CD8-positive, alpha-beta memory T cell (primary cell): ENCODE results near the gene FBXO39. TPM values are rescaled to one million over a fixed set of nuclear protein-coding genes. Genes with fewer than 3 reads are reported as not detected.
"Not testable (repeated sequence)": the region's sequence is repeated elsewhere in the genome, so short reads cannot be mapped to it uniquely, and the experiment has no call there.

Experiments used
- CTCF ChIA-PET: fragments of 350-600 bp; sonication (Branson Sonifier 250); formaldehyde crosslinking; loops from one replicate; lab custom pipeline; 2021; ENCODE audit warnings: antibody characterized with exemption; lab: Charles Lee
- POLR2A ChIA-PET: fragments of 350-600 bp; sonication (Branson Sonifier 250); formaldehyde crosslinking; loops from one replicate; lab custom pipeline; 2021; ENCODE audit warnings: antibody characterized with exemption; lab: Charles Lee
- DNase-seq, 5 donors: peaks; one replicate each; pipeline versions ENCODE4 v3.0.0 to v3.0.0-alpha.2; 2020 to 2022; ENCODE audit warnings: mixed read lengths in 1 of 5
- H3K27ac ChIP-seq: one replicate; pipeline ENCODE4 v1.7.0; 2013; ENCODE audit warnings: low read depth, mild to moderate bottlenecking, low read length, moderate library complexity
- H3K27me3 ChIP-seq: 2 replicates; pipeline ENCODE4 v1.7.0; 2013; ENCODE audit warnings: low read length, mild to moderate bottlenecking; ENCODE audit not compliant: insufficient read depth, poor library complexity, severe bottlenecking
- H3K36me3 ChIP-seq: 2 replicates; pipeline ENCODE4 v1.7.0; 2013; ENCODE audit warnings: mild to moderate bottlenecking, low read length, moderate library complexity; ENCODE audit not compliant: insufficient read depth
- H3K4me1 ChIP-seq: 2 replicates; pipeline ENCODE4 v1.7.0; 2013; ENCODE audit warnings: mild to moderate bottlenecking, low read length, moderate library complexity; ENCODE audit not compliant: insufficient read depth
- H3K4me3 ChIP-seq: 2 replicates; pipeline ENCODE4 v1.7.0; 2013; ENCODE audit warnings: mild to moderate bottlenecking, low read length
- H3K9me3 ChIP-seq: 2 replicates; pipeline ENCODE4 v1.7.0; 2013; ENCODE audit warnings: mild to moderate bottlenecking, low read length
- H3K27ac Mint-ChIP-seq, 8 donors: one replicate each; pipeline ENCODE4 v1.8.0; 2020 to 2021; ENCODE audit warnings: mixed read lengths in 8 of 8, mild to moderate bottlenecking in 6 of 8, inconsistent platforms in 3 of 8, moderate library complexity in 3 of 8
- H3K27me3 Mint-ChIP-seq, 2 donors: one replicate each; pipeline ENCODE4 v1.8.0; 2020 to 2021; ENCODE audit warnings: mixed read lengths in 2 of 2, mild to moderate bottlenecking in 1 of 2, moderate library complexity in 1 of 2
- H3K36me3 Mint-ChIP-seq, 3 donors: one replicate each; pipeline ENCODE4 v1.8.0; 2020 to 2021; ENCODE audit warnings: mixed read lengths in 3 of 3, inconsistent platforms in 1 of 3, mild to moderate bottlenecking in 1 of 3
- H3K4me1 Mint-ChIP-seq, 3 donors: one replicate each; pipeline ENCODE4 v1.8.0; 2020 to 2021; ENCODE audit warnings: mixed read lengths in 3 of 3, inconsistent platforms in 1 of 3, mild to moderate bottlenecking in 1 of 3
- H3K4me3 Mint-ChIP-seq, 7 donors: one replicate each; pipeline ENCODE4 v1.8.0; 2020 to 2021; ENCODE audit warnings: mixed read lengths in 7 of 7, mild to moderate bottlenecking in 6 of 7, moderate library complexity in 4 of 7, inconsistent platforms in 2 of 7
- H3K9me3 Mint-ChIP-seq, 5 donors: one replicate each; pipeline ENCODE4 v1.8.0; 2020 to 2022; ENCODE audit warnings: mixed read lengths in 5 of 5, mild to moderate bottlenecking in 3 of 5, moderate library complexity in 2 of 5, inconsistent platforms in 1 of 5
- polyA plus RNA-seq: library from polyadenylated mRNA; unstranded; fragments of 300-500 nt; fragmentation: Illumina TruSeq; gene quantifications from one replicate; pipeline ENCODE4 v1.2.3, GENCODE V29; 2021
- total RNA-seq, 2 experiments: library from RNA; stranded (reverse); gene quantifications; one replicate each; pipeline ENCODE4 v1.2.3, GENCODE V29; 2021

The FBXO39 gene
- total and polyA plus RNA-seq, 3 experiments from 2014 or later: not detected

DNA sequence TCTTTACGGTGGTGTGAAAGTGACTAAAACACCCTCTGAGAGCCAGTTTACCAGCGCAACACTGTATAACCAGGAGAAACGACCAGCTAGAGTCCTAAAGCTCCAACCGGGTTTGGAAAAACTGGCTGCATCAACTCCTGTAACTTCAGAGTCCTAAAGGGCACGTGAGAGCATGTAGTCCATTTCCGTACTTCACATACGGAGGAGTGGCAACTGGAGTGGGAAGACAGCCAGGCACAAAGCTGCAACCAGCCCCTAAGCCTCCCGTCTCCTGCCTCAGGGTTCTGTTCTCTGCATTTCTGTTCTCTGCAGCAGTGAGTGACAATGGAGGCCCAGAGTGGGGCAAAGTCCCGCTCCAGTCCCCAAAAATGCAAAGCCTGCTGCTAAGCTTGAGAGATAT is 36.3 kb downstream of the FBXO39 start:
- H3K4me3 ChIP-seq: no peak overlapping the region
- Mint-ChIP-seq H3K27me3 (peaks cover 4 to 46% of the 10 kb centered on the region in 2 donors), H3K36me3 (peaks cover 0 to 8% (median 0%) of the 10 kb centered on the region in 3 donors), H3K27ac (no peak overlapping the region), H3K4me1 (no peaks in the 10 kb centered on the region), H3K4me3 (no peak overlapping the region), H3K9me3 (peaks cover 0 to 5% (median 0%) of the 10 kb centered on the region in 5 donors)
- H3K27ac ChIP-seq: no peak overlapping the region
- no peak for DNase-seq
- no peaks in the 10 kb centered on the region for H3K4me1 ChIP-seq
- POLR2A ChIA-PET: no interaction called here
- H3K27me3 ChIP-seq: no peaks in the 10 kb centered on the region
- H3K36me3 ChIP-seq: no peaks in the 10 kb centered on the region
- no peaks in the 10 kb centered on the region for H3K9me3 ChIP-seq
- CTCF ChIA-PET: no interaction called here

DNA sequence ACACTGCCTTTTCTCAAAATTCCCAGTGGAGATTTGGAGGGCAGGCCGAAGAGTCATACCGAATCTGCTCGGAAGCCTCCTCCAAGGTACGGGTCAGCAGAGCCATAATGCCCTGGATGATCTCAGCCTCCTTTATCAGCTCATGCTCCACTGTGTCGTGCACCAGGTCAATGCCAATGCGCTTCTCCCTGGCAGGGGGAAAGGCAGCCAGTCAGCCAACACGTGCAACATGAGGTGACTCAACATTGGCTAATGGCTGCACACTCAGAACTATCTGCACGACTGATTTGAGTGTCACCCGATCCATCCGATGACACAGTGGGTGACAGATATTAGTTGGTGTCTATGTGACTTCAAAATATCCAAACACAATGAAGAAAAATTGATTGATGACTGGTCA is 39.8 kb downstream of the FBXO39 start:
- no peaks in the 10 kb centered on the region for H3K4me1 Mint-ChIP-seq
- H3K27me3 ChIP-seq: no peaks in the 10 kb centered on the region
- no peak overlapping the region for H3K27ac ChIP-seq
- no peaks in the 10 kb centered on the region for H3K9me3 ChIP-seq
- DNase-seq: no peak
- no peak overlapping the region for H3K4me3 ChIP-seq
- H3K27me3 Mint-ChIP-seq: peaks cover 6 to 52% of the 10 kb centered on the region in 2 donors
- H3K36me3 Mint-ChIP-seq: no peaks in the 10 kb centered on the region
- H3K36me3 ChIP-seq: no peaks in the 10 kb centered on the region
- H3K4me3 Mint-ChIP-seq: no peak overlapping the region
- POLR2A ChIA-PET: no interaction called here
- CTCF ChIA-PET: no interaction called here
- peaks cover 0 to 5% (median 0%) of the 10 kb centered on the region in 5 donors for H3K9me3 Mint-ChIP-seq
- H3K4me1 ChIP-seq: no peaks in the 10 kb centered on the region
- no peak overlapping the region for H3K27ac Mint-ChIP-seq

DNA sequence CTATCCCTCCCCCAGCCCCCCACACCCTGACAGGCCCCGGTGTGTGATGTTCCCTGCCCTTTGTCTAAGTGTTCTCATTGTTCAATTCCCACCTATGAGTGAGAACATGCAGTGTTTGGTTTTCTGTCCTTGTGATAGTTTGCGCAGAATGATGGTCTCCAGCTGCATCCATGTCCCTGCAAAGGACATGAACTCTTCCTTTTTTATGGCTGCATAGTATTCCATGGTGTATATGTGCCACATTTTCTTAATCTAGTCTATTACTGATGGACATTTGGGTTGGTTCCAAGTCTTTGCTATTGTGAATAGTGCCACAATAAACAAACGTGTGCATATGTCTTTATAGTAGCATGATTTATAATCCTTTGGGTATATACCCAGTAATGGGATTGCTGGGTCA is 40.4 kb downstream of the FBXO39 start:
- H3K4me1 Mint-ChIP-seq, DNase-seq, POLR2A ChIA-PET, CTCF ChIA-PET, H3K4me3 Mint-ChIP-seq, H3K9me3 ChIP-seq, H3K4me3 ChIP-seq, H3K36me3 Mint-ChIP-seq, H3K27me3 ChIP-seq, H3K27ac ChIP-seq, H3K36me3 ChIP-seq, H3K9me3 Mint-ChIP-seq, H3K27ac Mint-ChIP-seq, H3K4me1 ChIP-seq: not testable (repeated sequence)
- H3K27me3 Mint-ChIP-seq: peaks cover 8 to 48% of the 10 kb centered on the region in 2 donors

DNA sequence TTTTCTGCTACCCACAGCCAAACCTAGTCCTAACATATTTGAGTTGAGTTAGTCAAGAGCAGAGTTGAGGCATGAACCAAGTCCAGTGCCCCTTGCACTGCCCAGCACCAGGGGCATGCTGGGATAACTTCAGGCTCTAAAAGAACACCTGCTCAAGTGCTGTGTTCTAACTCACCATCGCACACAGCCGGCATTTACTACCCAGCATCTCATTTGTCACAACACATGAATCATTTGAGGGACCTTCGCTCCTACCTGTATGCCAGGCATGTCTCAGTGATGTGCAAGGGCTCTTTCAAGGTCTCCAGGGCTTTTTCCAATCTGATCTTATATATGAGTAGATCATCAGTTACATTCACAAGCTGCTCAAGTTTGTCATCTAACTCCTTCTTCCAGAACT is 42.9 kb downstream of the FBXO39 start:
- Mint-ChIP-seq H3K9me3 (peaks cover 0 to 3% (median 0%) of the 10 kb centered on the region in 5 donors), H3K27me3 (peaks cover 8 to 31% of the 10 kb centered on the region in 2 donors), H3K27ac (no peak overlapping the region), H3K36me3 (peaks cover 0 to 2% (median 0%) of the 10 kb centered on the region in 3 donors), H3K4me1 (no peaks in the 10 kb centered on the region), H3K4me3 (no peak overlapping the region)
- CTCF ChIA-PET: no interaction called here
- POLR2A ChIA-PET: interaction anchor here (0.6 kb wide), 1 partner anchor 95 kb away, joined by 5 read pairs; no protein-coding TSS in a partner anchor
- Histone ChIP-seq H3K9me3 (no peaks in the 10 kb centered on the region), H3K4me3 (no peak overlapping the region), H3K27ac (no peak overlapping the region), H3K4me1 (no peaks in the 10 kb centered on the region), H3K36me3 (no peaks in the 10 kb centered on the region), H3K27me3 (no peaks in the 10 kb centered on the region)
- no peak for DNase-seq

DNA sequence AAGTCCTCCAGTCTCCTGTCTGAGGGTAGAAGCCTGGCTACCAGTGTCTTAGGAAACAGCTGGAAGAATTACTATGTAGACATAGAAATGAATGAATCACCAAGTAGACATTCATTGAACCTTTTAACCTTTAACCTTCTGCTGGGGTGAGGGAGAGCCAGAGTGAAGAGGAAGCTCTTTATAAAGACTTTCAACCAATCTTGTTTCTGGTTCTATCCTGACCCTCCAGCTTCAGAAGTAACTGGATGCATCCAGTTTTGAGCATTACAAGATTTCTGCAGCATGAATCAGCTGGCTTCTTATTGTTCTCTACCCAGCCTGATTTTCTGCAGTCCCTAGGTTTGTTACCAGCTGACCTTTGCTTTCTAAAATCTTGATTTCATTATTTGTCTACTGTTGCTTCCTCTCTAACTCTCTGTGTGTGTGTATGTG is 47.0 kb downstream of the FBXO39 start:
- Mint-ChIP-seq H3K9me3 (no peaks in the 10 kb centered on the region), H3K4me1 (no peaks in the 10 kb centered on the region), H3K27ac (no peak overlapping the region), H3K4me3 (no peak overlapping the region), H3K27me3 (peaks cover 13 to 31% of the 10 kb centered on the region in 2 donors), H3K36me3 (peaks cover 0 to 2% (median 0%) of the 10 kb centered on the region in 3 donors)
- H3K4me3 ChIP-seq: no peak overlapping the region
- H3K4me1 ChIP-seq: no peaks in the 10 kb centered on the region
- no peak overlapping the region for H3K27ac ChIP-seq
- DNase-seq: no peak
- CTCF ChIA-PET: interaction anchor here (1.0 kb wide), 1 partner anchor 20 kb away, joined by 5 read pairs; no protein-coding TSS in a partner anchor
- no peaks in the 10 kb centered on the region for H3K27me3 ChIP-seq
- no peaks in the 10 kb centered on the region for H3K9me3 ChIP-seq
- POLR2A ChIA-PET: no interaction called here
- no peaks in the 10 kb centered on the region for H3K36me3 ChIP-seq

DNA sequence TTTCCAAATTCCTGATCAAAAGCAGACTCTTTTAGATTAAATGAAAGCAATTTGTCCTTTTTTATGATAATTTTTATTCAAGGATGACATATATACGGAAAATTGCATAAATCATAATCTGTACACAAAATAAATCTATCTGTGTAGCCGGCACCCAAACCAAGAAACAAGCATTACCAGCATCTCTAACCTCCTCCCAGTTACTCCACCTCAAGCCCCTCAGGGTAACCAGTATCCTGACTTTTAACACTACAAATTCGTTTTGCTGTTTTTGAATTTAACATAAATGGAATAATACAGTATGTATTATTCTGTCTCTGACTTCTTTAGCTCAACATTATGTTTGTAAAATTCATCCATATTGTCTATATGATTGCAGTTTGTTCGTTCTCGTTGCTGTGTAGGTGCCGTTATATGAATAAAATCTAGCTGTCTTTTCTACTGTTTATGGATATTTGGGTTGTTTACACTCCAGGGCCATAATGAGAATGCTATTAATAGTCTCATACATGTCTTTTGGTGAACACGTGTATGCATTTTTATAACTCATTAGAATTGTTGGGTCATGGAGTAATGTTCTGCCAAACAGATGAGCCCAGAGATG is 54.5 kb downstream of the FBXO39 start:
- no peak for DNase-seq
- Histone ChIP-seq H3K27ac (no peak overlapping the region), H3K9me3 (no peaks in the 10 kb centered on the region), H3K4me1 (peaks cover 8% of the 10 kb centered on the region), H3K27me3 (peaks cover 33% of the 10 kb centered on the region), H3K36me3 (no peaks in the 10 kb centered on the region), H3K4me3 (no peak overlapping the region)
- Mint-ChIP-seq H3K36me3 (no peaks in the 10 kb centered on the region), H3K9me3 (no peaks in the 10 kb centered on the region), H3K4me1 (peaks cover 10 to 17% (median 17%) of the 10 kb centered on the region in 3 donors), H3K27me3 (peaks cover 47 to 69% of the 10 kb centered on the region in 2 donors), H3K27ac (peak overlapping the region in 5 of 8 donors; percentile 16 to 94 (median 48)), H3K4me3 (no peak overlapping the region)
- CTCF ChIA-PET: interaction anchor here (2.5 kb wide), 1 partner anchor 13 kb away, joined by 16 read pairs; no protein-coding TSS in a partner anchor
- POLR2A ChIA-PET: no interaction called here

DNA sequence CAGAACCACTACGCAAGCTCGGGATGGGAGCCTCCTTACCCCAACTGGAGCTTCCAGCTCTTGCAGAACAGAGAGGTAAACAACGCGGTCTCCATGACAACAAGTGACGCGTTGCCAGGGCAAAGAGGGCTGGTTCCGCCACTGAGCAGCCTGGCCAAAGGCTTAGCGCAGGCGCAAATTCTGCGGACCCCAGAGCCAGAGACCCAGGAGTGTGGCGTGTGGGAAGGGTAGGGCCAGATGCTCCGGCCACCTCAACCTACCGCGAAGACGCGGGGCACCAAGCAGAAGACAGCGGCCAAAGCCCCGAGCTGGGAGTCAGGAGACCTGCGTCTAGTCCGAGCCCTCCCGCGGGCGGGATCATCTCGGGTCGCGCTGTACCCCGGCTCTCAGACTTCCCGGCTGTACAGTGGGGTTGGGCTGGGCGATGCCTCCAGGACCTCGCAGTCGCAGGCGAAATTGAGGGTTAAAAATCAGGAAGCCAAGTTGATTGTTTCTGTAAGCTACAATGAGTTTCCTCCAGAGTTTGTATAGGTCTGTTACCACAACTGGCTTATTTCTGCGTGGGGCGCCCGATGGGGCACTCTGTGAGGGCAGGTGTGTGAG is 55.7 kb downstream of the FBXO39 start, which contains the start of gene TEKT1:
Gene TEKT1 (minus strand): TSS at position 69 of the 603 bp plus-strand sequence. CDS start 1,353 bp downstream, outside the sequence.
- H3K27me3 Mint-ChIP-seq: peaks cover 47 to 77% of the 10 kb centered on the region in 2 donors
- H3K4me3 ChIP-seq: peak within 1 kb of the TSS; percentile 42
- peaks cover 33% of the 10 kb centered on the region for H3K27me3 ChIP-seq
- no peaks in the 10 kb centered on the region for H3K9me3 ChIP-seq
- H3K27ac Mint-ChIP-seq: peak within 1 kb of the TSS in 7 of 8 donors; percentile 22 to 95 (median 89)
- H3K27ac ChIP-seq: peak within 1 kb of the TSS; percentile 12
- ChIA-PET CTCF (interaction anchor here (0.7 to 2.5 kb wide), 2 partner anchors 11 to 173 kb away, joined by 4 to 16 read pairs; no protein-coding TSS in a partner anchor), POLR2A (interaction anchor here (0.6 kb wide), 1 partner anchor 79 kb away, joined by 3 read pairs; no protein-coding TSS in a partner anchor)
- H3K36me3 ChIP-seq: no peaks in the 10 kb centered on the region
- H3K9me3 Mint-ChIP-seq: no peaks in the 10 kb centered on the region
- H3K4me3 Mint-ChIP-seq: peak within 1 kb of the TSS; percentile 5 to 91 (median 83)
- peaks cover 8% of the 10 kb centered on the region for H3K4me1 ChIP-seq
- peaks cover 10 to 17% (median 17%) of the 10 kb centered on the region in 3 donors for H3K4me1 Mint-ChIP-seq
- peak; percentile 49 to 86 (median 71) for DNase-seq
- no peaks in the 10 kb centered on the region for H3K36me3 Mint-ChIP-seq
